MCF 10A (cell line): ENCODE results near the gene BTBD10. TPM values are rescaled to one million over a fixed set of nuclear protein-coding genes. Genes with fewer than 3 reads are reported as not detected.

Experiments used
- BruUV-seq: library from RNA; stranded (reverse); fragments of 400-500 nt; replicated peaks from 2 replicates; lab custom pipeline; 2021; lab: Mats Ljungman, UMichigan
- CTCF ChIA-PET: fragments of 300-600 bp; sonication (Branson Sonifier 250); formaldehyde crosslinking; extraction: SDS; loops from one replicate; lab custom pipeline; 2021; ENCODE audit warnings: antibody characterized with exemption, inconsistent platforms; lab: Yijun Ruan, JAX
- POLR2A ChIA-PET: fragments of 300-600, 350-650 bp; sonication (Branson Sonifier 250); formaldehyde crosslinking; extraction: SDS; loops from one replicate; lab custom pipeline; 2020; ENCODE audit warnings: antibody characterized with exemption, inconsistent platforms; lab: Yijun Ruan, JAX
- DNase-seq: peaks from one replicate; pipeline ENCODE4 v3.0.0-alpha.2; 2018; ENCODE audit not compliant: unreplicated experiment
- H3K27ac Mint-ChIP-seq: one replicate; pipeline ENCODE4 v1.8.0; 2022; ENCODE audit warnings: mild to moderate bottlenecking, low read depth, mixed read lengths; ENCODE audit not compliant: unreplicated experiment
- H3K27me3 Mint-ChIP-seq: one replicate; pipeline ENCODE4 v1.8.0; 2022; ENCODE audit warnings: mixed read lengths; ENCODE audit not compliant: insufficient read depth, unreplicated experiment
- H3K36me3 Mint-ChIP-seq: one replicate; pipeline ENCODE4 v1.8.0; 2022; ENCODE audit warnings: mild to moderate bottlenecking, moderate library complexity, mixed read lengths; ENCODE audit not compliant: insufficient read depth, unreplicated experiment
- H3K4me1 Mint-ChIP-seq: one replicate; pipeline ENCODE4 v1.8.0; 2022; ENCODE audit warnings: mixed read lengths; ENCODE audit not compliant: insufficient read depth, unreplicated experiment
- H3K4me3 Mint-ChIP-seq: one replicate; pipeline ENCODE4 v1.8.0; 2022; ENCODE audit warnings: mild to moderate bottlenecking, moderate library complexity, mixed read lengths; ENCODE audit not compliant: unreplicated experiment
- H3K9me3 Mint-ChIP-seq: one replicate; pipeline ENCODE4 v1.8.0; 2022; ENCODE audit warnings: mixed read lengths; ENCODE audit not compliant: unreplicated experiment
- CTCF ChIP-seq: fragments of 200-600 bp; IDR thresholded peaks from one replicate; pipeline ENCODE4 v1.8.0; 2022; ENCODE audit warnings: antibody characterized with exemption, mild to moderate bottlenecking; ENCODE audit not compliant: unreplicated experiment
- intact Hi-C: fragments of 100-400 bp; cut with micrococcal nuclease; formaldehyde crosslinking; loops from 2 replicates; pipeline ENCODE4 v1.14.1; 2022
- total RNA-seq: library from RNA; stranded (reverse); gene quantifications from 2 replicates; pipeline ENCODE4 v1.2.3, GENCODE V29; 2022

BTBD10 gene
- total RNA-seq, 1 experiment from 2014 or later: 42.2 TPM

DNA sequence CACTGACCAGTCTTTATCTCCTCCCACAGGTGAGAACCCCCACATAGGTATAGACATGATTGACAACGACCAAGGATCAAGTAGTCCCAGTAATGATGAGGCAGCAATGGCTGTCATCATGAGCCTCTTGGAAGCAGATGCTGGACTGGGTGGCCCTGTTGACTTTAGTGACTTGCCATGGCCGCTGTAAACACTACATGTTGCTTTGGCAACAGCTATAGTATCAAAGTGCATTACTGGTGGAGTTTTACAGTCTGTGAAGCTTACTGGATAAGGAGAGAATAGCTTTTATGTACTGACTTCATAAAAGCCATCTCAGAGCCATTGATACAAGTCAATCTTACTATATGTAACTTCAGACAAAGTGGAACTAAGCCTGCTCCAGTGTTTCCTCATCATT, 76.5 kb downstream of the BTBD10 start:
- BruUV-seq: no TSS peak
- Mint-ChIP-seq H3K36me3 (peaks cover 81% of the 10 kb centered on the region), H3K27ac (no peak overlapping the region), H3K9me3 (no peaks in the 10 kb centered on the region), H3K27me3 (no peaks in the 10 kb centered on the region), H3K4me3 (no peak overlapping the region), H3K4me1 (no peaks in the 10 kb centered on the region)
- DNase-seq: no peak
- POLR2A ChIA-PET: interaction anchor here (1.5 to 3.8 kb wide), 3 partner anchors 11 to 178 kb away, joined by 4 to 12 read pairs (median 11); partner anchors contain the start of gene BTBD10
- CTCF ChIA-PET: interaction anchor here (0.8 to 9.6 kb wide), 12 partner anchors 11 to 203 kb away, joined by 3 to 82 read pairs (median 6); partner anchors contain the start of gene BTBD10
- TF ChIP-seq CTCF: no peak
- intact Hi-C loops: no loop called here

DNA sequence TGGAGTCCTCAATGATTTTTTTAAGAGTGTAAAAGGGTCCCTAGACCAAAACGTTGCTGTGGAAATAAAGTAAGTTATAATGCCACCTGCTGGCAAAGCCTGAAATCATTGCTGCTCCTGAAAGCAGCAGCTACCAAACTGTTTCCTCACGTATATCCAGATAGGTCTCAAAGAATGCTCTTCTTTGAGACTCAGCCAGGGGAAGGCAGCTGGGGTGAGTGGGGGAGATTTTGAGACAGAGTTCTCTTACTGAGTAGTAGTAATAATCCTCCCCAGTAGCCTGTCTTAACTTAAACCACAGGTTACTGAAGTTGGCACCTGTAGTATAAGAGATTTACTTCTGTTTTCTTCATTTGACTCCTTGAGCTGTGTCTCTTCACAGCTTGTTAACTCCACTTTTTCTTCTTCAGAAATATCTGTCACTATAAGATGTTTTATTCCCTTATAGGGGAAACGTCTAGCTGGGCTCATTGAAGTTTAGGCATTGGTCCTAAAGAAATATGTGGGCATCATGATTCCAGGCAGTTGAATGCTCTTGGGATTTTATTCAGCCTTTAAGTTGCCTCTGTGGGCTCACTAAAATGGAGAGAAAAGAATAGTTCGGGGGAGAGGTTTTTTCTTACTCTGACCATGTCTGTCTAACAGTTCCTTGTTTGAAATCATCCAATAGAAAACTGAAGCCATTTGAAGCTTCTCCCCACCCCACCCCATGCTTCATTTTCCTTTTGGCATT, 77.9 kb downstream of the BTBD10 start:
- Mint-ChIP-seq H3K4me1 (no peaks in the 10 kb centered on the region), H3K27me3 (no peaks in the 10 kb centered on the region), H3K27ac (no peak overlapping the region), H3K9me3 (no peaks in the 10 kb centered on the region), H3K36me3 (peaks cover 91% of the 10 kb centered on the region), H3K4me3 (no peak overlapping the region)
- peak; percentile 58 for TF ChIP-seq CTCF
- peak; percentile 34 for DNase-seq
- POLR2A ChIA-PET: interaction anchor here (0.6 to 5.3 kb wide), 6 partner anchors 76 to 1070 kb away, joined by 3 to 23 read pairs (median 5); partner anchors contain the start of gene BTBD10
- CTCF ChIA-PET: interaction anchor here (0.5 to 9.6 kb wide), 29 partner anchors 9 to 427 kb away, joined by 3 to 82 read pairs (median 4); partner anchors contain the start of gene BTBD10
- no TSS peak for BruUV-seq
- intact Hi-C loops: loop anchor here (1.0 to 2.0 kb wide), 2 partner anchors 82 to 175 kb away; no protein-coding TSS in a partner anchor

- TF ChIP-seq CTCF: no peak
- Mint-ChIP-seq H3K4me1 (no peaks in the 10 kb centered on the region), H3K9me3 (no peaks in the 10 kb centered on the region), H3K36me3 (peaks cover 86% of the 10 kb centered on the region), H3K27me3 (no peaks in the 10 kb centered on the region), H3K27ac (no peak overlapping the region), H3K4me3 (no peak overlapping the region)
- CTCF ChIA-PET: interaction anchor here (0.9 to 9.6 kb wide), 9 partner anchors 10 to 419 kb away, joined by 3 to 82 read pairs (median 5); partner anchors contain the start of gene BTBD10
- intact Hi-C loops: no loop called here
- BruUV-seq: no TSS peak
- POLR2A ChIA-PET: interaction anchor here (1.1 to 5.3 kb wide), 3 partner anchors 79 to 130 kb away, joined by 3 to 23 read pairs (median 3); partner anchors contain the start of gene BTBD10
- DNase-seq: no peak
These were observed 80.3 kb downstream of the BTBD10 start for GRCh38 chr11:13382751-13383150.

GRCh38 chr11:13380731-13381130, 82.3 kb downstream of the BTBD10 start:
- Mint-ChIP-seq H3K36me3 (peaks cover 83% of the 10 kb centered on the region), H3K27me3 (no peaks in the 10 kb centered on the region), H3K4me1 (no peaks in the 10 kb centered on the region), H3K27ac (no peak overlapping the region), H3K9me3 (no peaks in the 10 kb centered on the region), H3K4me3 (no peak overlapping the region)
- BruUV-seq: no TSS peak
- DNase-seq: no peak
- ChIA-PET POLR2A (interaction anchor here (0.6 to 5.3 kb wide), 2 partner anchors 77 to 83 kb away, joined by 3 to 23 read pairs; partner anchors contain the start of gene BTBD10), CTCF (interaction anchor here (1.1 to 2.0 kb wide), 3 partner anchors 9 to 85 kb away, joined by 3 to 8 read pairs (median 4); no protein-coding TSS in a partner anchor)
- no peak for TF ChIP-seq CTCF
- intact Hi-C loops: no loop called here
